ENCODE measurements around the gene RGR.

The RGR gene

GRCh38 chr10:84247496-84247895 lies 2.6 kb downstream of the RGR start:
- no peak for TF ChIP-seq CTCF (IDR thresholded peaks at IDR 0.05)

GRCh38 chr10:84248794-84249193 lies 3.9 kb downstream of the RGR start:
- no peak for TF ChIP-seq CTCF (IDR thresholded peaks at IDR 0.05)

- TF ChIP-seq CTCF (IDR thresholded peaks at IDR 0.05) = no peak
Observed at GRCh38 chr10:84254552-84255478, 10.0 kb downstream of the RGR start.

- peak; percentile 46 for TF ChIP-seq CTCF (IDR thresholded peaks at IDR 0.05)
Observed at GRCh38 chr10:84256510-84257342, 11.9 kb downstream of the RGR start.

- TF ChIP-seq CTCF (IDR thresholded peaks at IDR 0.05) = no peak
Observed at GRCh38 chr10:84257343-84258020, 12.6 kb downstream of the RGR start.

GRCh38 chr10:84258034-84258695 lies 13.3 kb downstream of the RGR start:
- TF ChIP-seq CTCF (IDR thresholded peaks at IDR 0.05) = no peak

Data from LNCAP (cell line).